Testis (tissue), 3 donors: Measurements from ENCODE around the gene PDK2. TPM values are rescaled to one million over a fixed set of nuclear protein-coding genes. Genes with fewer than 3 reads are reported as not detected.

ENCODE experiments used
- DNase-seq: peaks from one replicate; pipeline ENCODE4 v3.0.0-alpha.2; 2019
- H3K27ac ChIP-seq, 2 donors: fragments of 200-600 bp; sonication (generic); one replicate each; pipeline ENCODE4 v1.5.1; 2019
- H3K27me3 ChIP-seq: fragments of 200-600 bp; sonication (generic); one replicate; pipeline ENCODE4 v1.5.1; 2019
- H3K36me3 ChIP-seq: fragments of 200-600 bp; sonication (generic); one replicate; pipeline ENCODE4 v1.5.1; 2017; ENCODE audit warnings: low read depth; ENCODE audit errors: missing control alignments
- H3K4me1 ChIP-seq: fragments of 200-600 bp; sonication (generic); one replicate; pipeline ENCODE4 v1.5.1; 2019
- H3K4me3 ChIP-seq, 2 donors: fragments of 200-600 bp; sonication (generic); one replicate each; pipeline ENCODE4 v1.5.1; 2017 to 2019
- H3K9me3 ChIP-seq: fragments of 200-600 bp; sonication (generic); one replicate; pipeline ENCODE4 v1.5.1; 2017
- CTCF ChIP-seq, 3 experiments: fragments of 450-650 bp in 2 of 3; fragments of 200-600 bp in 1 of 3; sonication (generic) in 1 of 3; IDR thresholded peaks; one replicate each; pipeline ENCODE4 v1.5.1; 2016 to 2019; ENCODE audit warnings: antibody characterized with exemption in 3 of 3, mild to moderate bottlenecking in 2 of 3, moderate library complexity in 1 of 3
- POLR2A ChIP-seq: fragments of 450-650 bp; IDR thresholded peaks from one replicate; pipeline ENCODE4 v1.6.1; 2017; ENCODE audit warnings: antibody characterized with exemption, mild to moderate bottlenecking, moderate library complexity
- WGBS, 2 donors: methylation state at CpG; one replicate each; pipeline ENCODE4 v1.1.5; 2018; 5-methylcytosine and 5-hydroxymethylcytosine counted together
- intact Hi-C: fragments of 100-400 bp; cut with DNase I; formaldehyde crosslinking; loops from one replicate; pipeline ENCODE4 v1.15.1; 2023; ENCODE audit warnings: low total_unique reads
- polyA plus RNA-seq: library from polyadenylated mRNA; stranded (reverse); fragments of 350-450 nt; fragmentation: Illumina TruSeq; extraction: RNeasy Lipid Tissue Mini Kit (QIAGEN cat#74804); gene quantifications from one replicate; pipeline ENCODE4 v1.2.3, GENCODE V29; 2014; ENCODE audit warnings: low read depth, low replicate concordance; ENCODE audit not compliant: insufficient read depth
- total RNA-seq, 2 donors: library from RNA; depleted of rRNA; stranded (reverse); fragments of >200 nt; gene quantifications; one replicate each; pipeline ENCODE4 v1.2.3, GENCODE V29; 2016

PDK2 gene
- total and polyA plus RNA-seq, 3 donors from 2014 or later, result 50.6 to 62.1 (median 56.4) TPM

- no peaks in the 10 kb centered on the region for H3K36me3 ChIP-seq
- no peak overlapping the region for H3K27ac ChIP-seq
- H3K4me1 ChIP-seq, result peaks cover 16% of the 10 kb centered on the region
- intact Hi-C loops, result no loop called here
- H3K9me3 ChIP-seq, result no peaks in the 10 kb centered on the region
- TF ChIP-seq POLR2A (no peak), CTCF (IDR thresholded peaks at IDR 0.05) (no peak)
- no peak overlapping the region for H3K4me3 ChIP-seq
- 76 to 82% methylated on average over 6 of the region's 6 CpGs for WGBS, 2 donors
- no peak for DNase-seq
- no peaks in the 10 kb centered on the region for H3K27me3 ChIP-seq
These were observed 37.1 kb downstream of the PDK2 start for GRCh38 chr17:50132104-50132794.

DNA sequence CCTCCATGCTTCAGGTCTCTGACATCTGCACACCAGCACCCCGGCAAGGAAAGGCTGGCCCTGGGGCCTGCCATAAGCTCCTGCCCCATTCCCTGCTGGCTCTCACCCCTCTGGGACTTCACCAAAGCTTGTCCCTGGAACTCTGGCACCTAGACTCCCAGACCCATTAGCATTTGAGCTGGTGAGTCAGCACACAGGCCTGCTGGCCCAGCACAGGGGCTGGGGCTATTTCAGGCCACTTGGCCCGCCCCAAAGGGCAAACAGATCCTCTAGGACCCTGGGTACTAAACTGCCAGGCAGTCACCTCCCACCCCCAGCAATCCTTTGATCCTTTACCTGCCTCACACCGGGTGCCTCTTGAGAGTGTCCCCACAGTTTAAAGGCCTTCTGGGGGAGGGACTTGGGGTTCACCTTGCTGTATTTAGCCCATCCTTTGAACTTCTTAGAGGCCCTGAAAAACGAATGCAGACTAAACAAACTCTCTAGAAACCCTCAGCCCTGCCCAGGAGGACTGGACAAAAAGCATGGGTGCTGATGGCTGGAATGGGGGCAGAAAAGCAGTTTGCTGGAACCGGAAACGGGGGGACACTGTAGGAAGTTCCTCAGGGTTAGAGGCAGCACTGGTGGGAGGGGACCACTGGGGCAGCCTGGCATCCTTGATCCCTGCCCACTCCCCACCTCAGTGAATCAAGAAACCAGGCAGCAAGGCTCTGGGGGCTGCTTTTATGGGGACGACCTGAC lies 38.0 kb downstream of the PDK2 start:
- Histone ChIP-seq H3K36me3 (no peaks in the 10 kb centered on the region), H3K4me3 (no peak overlapping the region), H3K4me1 (peaks cover 16% of the 10 kb centered on the region), H3K27ac (peak overlapping the region in 1 of 2 donors; percentile 30), H3K27me3 (no peaks in the 10 kb centered on the region), H3K9me3 (no peaks in the 10 kb centered on the region)
- no peak for DNase-seq
- 46 to 68% methylated on average over 4 to 7 of the region's 7 CpGs for WGBS, 2 donors
- intact Hi-C loops, result no loop called here
- TF ChIP-seq CTCF (IDR thresholded peaks at IDR 0.05) (no peak), POLR2A (no peak)

- Histone ChIP-seq H3K4me3 (no peak overlapping the region), H3K27ac (no peak overlapping the region), H3K4me1 (peaks cover 14% of the 10 kb centered on the region), H3K27me3 (no peaks in the 10 kb centered on the region), H3K9me3 (no peaks in the 10 kb centered on the region), H3K36me3 (no peaks in the 10 kb centered on the region)
- DNase-seq, result no peak
- 44 to 48% methylated on average over 14 to 16 of the region's 16 CpGs for WGBS, 2 donors
- no peak for TF ChIP-seq CTCF (IDR thresholded peaks at IDR 0.05)
- no peak for TF ChIP-seq POLR2A
- intact Hi-C loops, result no loop called here
These were observed 38.6 kb downstream of the PDK2 start for GRCh38 chr17:50133769-50134099.

GRCh38 chr17:50134206-50135110 lies 39.3 kb downstream of the PDK2 start:
- no peaks in the 10 kb centered on the region for H3K27me3 ChIP-seq
- H3K36me3 ChIP-seq, result no peaks in the 10 kb centered on the region
- H3K4me3 ChIP-seq, result no peak overlapping the region
- TF ChIP-seq POLR2A (no peak), CTCF (IDR thresholded peaks at IDR 0.05) (peak in 1 of 3 experiments; percentile 4)
- intact Hi-C loops, result no loop called here
- peak overlapping the region in 1 of 2 donors; percentile 19 for H3K27ac ChIP-seq
- H3K9me3 ChIP-seq, result no peaks in the 10 kb centered on the region
- 64 to 78% methylated on average over 14 to 16 of the region's 16 CpGs for WGBS, 2 donors
- H3K4me1 ChIP-seq, result peaks cover 7% of the 10 kb centered on the region
- no peak for DNase-seq
